Mucosa of stomach (tissue), 1 donor: ENCODE results near the gene FAM114A2.

Experiments
- H3K27me3 ChIP-seq: one replicate; pipeline ENCODE4 v1.7.0; 2013; ENCODE audit warnings: mild to moderate bottlenecking, low read length; ENCODE audit not compliant: control insufficient read depth, insufficient read depth
- H3K36me3 ChIP-seq: one replicate; pipeline ENCODE4 v1.7.0; 2013; ENCODE audit warnings: low read length; ENCODE audit not compliant: control insufficient read depth, insufficient read depth
- H3K4me1 ChIP-seq: one replicate; pipeline ENCODE4 v1.7.0; 2013; ENCODE audit warnings: mild to moderate bottlenecking, low read length; ENCODE audit not compliant: control insufficient read depth, insufficient read depth
- H3K4me3 ChIP-seq: one replicate; pipeline ENCODE4 v1.7.0; 2013; ENCODE audit warnings: low read length
- H3K9ac ChIP-seq: one replicate; pipeline ENCODE4 v1.7.0; 2013; ENCODE audit warnings: mild to moderate bottlenecking, low read length, moderate library complexity
- H3K9me3 ChIP-seq: one replicate; pipeline ENCODE4 v1.7.0; 2013; ENCODE audit warnings: mild to moderate bottlenecking, low read length, moderate library complexity; ENCODE audit not compliant: control insufficient read depth
- donor health status: Pancreatic carcinoma.

FAM114A2 gene

DNA sequence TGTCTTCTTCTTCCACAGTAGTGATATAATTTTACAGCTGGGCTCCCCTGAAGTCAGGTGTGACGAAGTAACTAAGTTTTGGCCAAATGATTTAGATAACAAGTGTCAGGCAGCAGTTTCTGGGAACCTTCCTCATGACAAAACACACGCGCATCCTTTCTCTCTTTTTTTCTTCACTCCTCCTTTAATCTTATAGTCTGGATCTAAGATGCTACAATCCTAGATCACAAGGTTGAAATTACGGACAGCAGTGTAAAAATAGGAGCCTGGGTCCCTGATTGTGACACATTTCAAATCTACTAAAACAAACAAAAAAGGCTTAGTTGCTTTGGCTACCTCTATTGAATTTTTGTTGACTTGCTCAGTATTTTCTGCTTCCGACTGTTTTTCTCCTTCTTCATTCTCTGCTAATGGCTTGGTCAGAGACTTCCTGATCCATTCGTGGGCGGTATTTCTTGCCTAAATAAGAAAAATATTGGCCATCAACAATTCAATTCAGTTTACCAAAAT is 36.1 kb downstream of the FAM114A2 start:
- H3K9me3 ChIP-seq = no peaks in the 10 kb centered on the region
- no peak overlapping the region for H3K9ac ChIP-seq
- H3K4me3 ChIP-seq = no peak overlapping the region
- H3K36me3 ChIP-seq = peaks cover 3% of the 10 kb centered on the region
- H3K27me3 ChIP-seq = no peaks in the 10 kb centered on the region
- no peaks in the 10 kb centered on the region for H3K4me1 ChIP-seq

DNA sequence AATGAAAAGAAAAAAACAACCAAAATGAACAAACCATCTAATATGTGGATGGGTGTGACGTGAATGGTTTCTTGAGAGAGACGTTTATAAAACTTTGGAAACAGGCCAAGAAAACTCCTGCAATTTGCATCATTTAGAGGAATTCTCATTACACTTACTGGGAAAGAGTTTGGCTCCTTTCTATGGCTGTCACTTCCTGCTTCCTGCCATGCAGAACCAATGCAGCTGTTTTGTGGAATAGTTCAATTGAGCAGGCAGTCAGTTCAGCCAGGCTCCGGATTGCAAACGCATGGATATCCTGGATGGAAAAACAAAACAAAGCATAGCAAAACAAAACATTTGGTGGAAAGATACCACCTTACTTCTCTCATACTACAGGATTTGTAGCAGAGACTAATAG is 36.6 kb downstream of the FAM114A2 start:
- Histone ChIP-seq H3K27me3 (no peaks in the 10 kb centered on the region), H3K4me1 (no peaks in the 10 kb centered on the region), H3K9me3 (no peaks in the 10 kb centered on the region), H3K9ac (no peak overlapping the region), H3K4me3 (no peak overlapping the region), H3K36me3 (peaks cover 3% of the 10 kb centered on the region)

DNA sequence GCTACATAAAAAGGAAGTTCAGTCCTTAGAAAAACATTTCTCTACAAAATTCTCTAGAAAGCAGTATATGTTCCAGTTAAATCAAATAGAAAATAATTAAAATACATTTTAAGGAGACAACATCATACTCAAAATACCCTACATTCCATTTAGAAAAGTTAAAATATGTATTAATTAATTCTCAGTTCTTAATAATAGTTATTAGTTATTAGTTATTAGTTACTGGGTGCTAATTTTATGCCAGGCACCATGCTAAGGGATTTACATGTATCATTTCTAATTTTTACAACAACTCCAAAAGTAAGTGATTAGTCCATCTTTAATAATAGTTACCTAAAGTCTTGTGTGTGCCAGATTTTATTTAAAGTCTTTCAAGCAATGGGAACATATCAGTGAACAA is 38.0 kb downstream of the FAM114A2 start:
- no peak overlapping the region for H3K9ac ChIP-seq
- peaks cover 3% of the 10 kb centered on the region for H3K36me3 ChIP-seq
- no peaks in the 10 kb centered on the region for H3K4me1 ChIP-seq
- no peaks in the 10 kb centered on the region for H3K27me3 ChIP-seq
- H3K9me3 ChIP-seq = no peaks in the 10 kb centered on the region
- no peak overlapping the region for H3K4me3 ChIP-seq

DNA sequence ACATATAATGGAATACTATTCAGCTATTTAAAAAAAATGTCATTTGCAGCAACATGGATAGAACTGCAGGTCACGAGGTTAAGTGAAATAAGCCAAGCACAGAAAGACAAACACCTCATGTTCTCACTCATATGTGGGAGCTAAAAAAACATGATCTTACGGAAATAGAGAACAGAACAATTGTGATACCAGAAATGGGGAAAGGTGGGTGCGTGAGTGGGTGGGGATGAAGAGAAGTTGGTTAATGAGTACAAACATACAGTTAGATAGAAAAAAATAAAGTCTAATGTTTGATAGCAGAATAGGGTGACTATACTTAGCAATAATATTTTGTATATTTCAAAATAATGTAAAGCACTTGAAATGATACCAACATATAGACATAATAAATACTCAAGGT is 38.7 kb downstream of the FAM114A2 start:
- peaks cover 3% of the 10 kb centered on the region for H3K36me3 ChIP-seq
- no peak overlapping the region for H3K9ac ChIP-seq
- no peaks in the 10 kb centered on the region for H3K9me3 ChIP-seq
- H3K4me1 ChIP-seq = no peaks in the 10 kb centered on the region
- no peak overlapping the region for H3K4me3 ChIP-seq
- no peaks in the 10 kb centered on the region for H3K27me3 ChIP-seq

DNA sequence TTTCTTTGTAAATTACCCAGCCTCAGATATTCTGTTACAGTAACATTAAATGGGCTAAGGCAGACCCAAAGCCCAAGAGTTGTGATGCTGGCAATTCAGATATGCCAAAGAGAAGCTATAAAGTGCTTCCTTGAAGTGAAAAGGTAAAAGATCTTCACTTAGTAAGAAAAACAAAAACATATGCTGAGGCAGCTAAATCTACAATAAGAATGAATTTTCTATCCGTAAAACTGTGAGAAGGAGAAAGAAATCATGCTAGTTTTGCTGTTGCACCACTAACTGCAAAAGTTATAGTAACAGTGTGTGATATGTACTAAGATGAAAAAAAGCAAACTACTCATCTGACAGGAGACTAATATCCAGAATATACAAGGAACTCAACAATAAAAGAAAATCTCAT is 39.9 kb downstream of the FAM114A2 start:
- Histone ChIP-seq H3K27me3 (no peaks in the 10 kb centered on the region), H3K9ac (no peak overlapping the region), H3K4me1 (no peaks in the 10 kb centered on the region), H3K9me3 (no peaks in the 10 kb centered on the region), H3K4me3 (no peak overlapping the region), H3K36me3 (peaks cover 3% of the 10 kb centered on the region)

DNA sequence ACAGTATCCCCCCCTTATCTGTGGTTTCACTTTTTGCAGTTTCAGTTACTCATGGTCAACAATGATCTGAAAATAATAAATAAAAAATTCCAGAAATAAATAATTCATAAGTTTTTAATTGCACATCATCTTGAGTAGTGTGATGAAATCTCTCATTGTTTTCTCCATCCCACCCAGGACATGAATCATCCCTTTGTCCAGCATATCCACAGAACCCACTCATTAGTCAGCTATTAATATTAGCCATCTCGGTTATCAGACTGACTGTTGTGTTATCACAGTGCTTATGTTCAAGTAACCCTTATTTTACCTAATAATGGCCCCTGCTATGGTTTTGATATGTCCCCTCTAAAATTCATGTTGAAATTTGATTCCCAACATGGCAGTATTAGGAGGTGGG is 40.7 kb downstream of the FAM114A2 start:
- no peaks in the 10 kb centered on the region for H3K9me3 ChIP-seq
- no peaks in the 10 kb centered on the region for H3K27me3 ChIP-seq
- H3K9ac ChIP-seq = no peak overlapping the region
- H3K36me3 ChIP-seq = peaks cover 3% of the 10 kb centered on the region
- H3K4me1 ChIP-seq = no peaks in the 10 kb centered on the region
- H3K4me3 ChIP-seq = no peak overlapping the region

DNA sequence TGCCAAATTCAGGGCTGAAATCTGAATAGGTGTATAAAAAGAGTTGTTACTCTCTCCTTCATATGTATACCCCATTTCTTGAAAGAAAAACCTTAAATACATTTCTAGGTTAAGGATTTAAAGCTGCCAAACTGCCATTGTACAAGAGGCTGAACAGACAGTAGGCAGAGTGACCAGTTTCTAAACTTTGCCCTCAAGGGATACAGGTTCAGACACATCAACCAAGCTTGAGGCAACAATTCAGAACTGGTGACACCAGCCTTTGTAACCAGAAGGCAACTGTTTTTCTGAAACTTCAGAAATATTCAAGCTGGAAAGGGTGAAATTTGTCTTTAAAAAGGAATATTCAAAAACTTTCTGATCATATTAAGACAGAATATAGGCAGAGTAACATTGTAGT is 47.5 kb downstream of the FAM114A2 start:
- Histone ChIP-seq H3K27me3 (no peaks in the 10 kb centered on the region), H3K9ac (no peak overlapping the region), H3K9me3 (no peaks in the 10 kb centered on the region), H3K36me3 (no peaks in the 10 kb centered on the region), H3K4me3 (no peak overlapping the region), H3K4me1 (no peaks in the 10 kb centered on the region)

DNA sequence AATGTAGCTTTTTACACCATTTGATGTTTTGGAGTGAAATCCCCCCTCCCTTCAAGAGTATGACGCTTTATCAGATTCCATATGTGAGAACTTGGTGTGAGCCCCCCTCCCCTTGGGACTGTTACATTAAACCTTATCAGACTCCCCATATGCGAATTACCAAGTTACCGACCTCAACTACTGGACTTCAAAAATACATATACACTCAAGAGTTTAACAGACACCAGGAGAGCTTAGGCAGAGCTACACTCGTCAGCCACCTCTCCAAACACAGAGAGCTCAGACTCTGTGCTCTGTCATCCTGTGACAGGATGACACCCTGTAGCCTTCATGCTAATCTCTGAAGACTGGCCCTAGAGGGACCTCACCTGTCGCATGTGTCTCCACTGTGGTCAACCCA is 50.2 kb downstream of the FAM114A2 start:
- Histone ChIP-seq H3K9me3 (no peaks in the 10 kb centered on the region), H3K4me3 (no peak overlapping the region), H3K4me1 (no peaks in the 10 kb centered on the region), H3K27me3 (no peaks in the 10 kb centered on the region), H3K36me3 (no peaks in the 10 kb centered on the region), H3K9ac (no peak overlapping the region)

DNA sequence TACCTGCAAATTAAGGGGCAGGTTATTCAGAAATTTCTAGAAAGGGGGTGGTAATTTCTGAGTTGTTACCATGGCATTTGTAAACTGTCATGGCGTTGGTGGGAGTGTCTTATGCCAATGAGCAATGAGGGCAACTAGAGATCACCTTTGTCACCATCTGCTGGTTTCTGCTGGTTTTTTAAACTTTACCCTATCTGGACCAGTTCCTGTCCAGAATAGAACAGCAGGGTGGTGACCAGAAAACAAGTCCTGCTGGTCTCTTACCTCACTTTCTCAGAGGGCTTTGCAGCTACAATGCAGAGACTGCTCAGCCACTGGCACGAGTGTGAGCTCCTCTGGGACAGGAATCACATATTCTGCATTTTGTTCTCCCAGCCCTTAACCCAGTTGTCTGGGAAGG is 51.4 kb downstream of the FAM114A2 start:
- Histone ChIP-seq H3K4me3 (no peak overlapping the region), H3K27me3 (no peaks in the 10 kb centered on the region), H3K4me1 (no peaks in the 10 kb centered on the region), H3K9me3 (no peaks in the 10 kb centered on the region), H3K9ac (no peak overlapping the region), H3K36me3 (no peaks in the 10 kb centered on the region)

DNA sequence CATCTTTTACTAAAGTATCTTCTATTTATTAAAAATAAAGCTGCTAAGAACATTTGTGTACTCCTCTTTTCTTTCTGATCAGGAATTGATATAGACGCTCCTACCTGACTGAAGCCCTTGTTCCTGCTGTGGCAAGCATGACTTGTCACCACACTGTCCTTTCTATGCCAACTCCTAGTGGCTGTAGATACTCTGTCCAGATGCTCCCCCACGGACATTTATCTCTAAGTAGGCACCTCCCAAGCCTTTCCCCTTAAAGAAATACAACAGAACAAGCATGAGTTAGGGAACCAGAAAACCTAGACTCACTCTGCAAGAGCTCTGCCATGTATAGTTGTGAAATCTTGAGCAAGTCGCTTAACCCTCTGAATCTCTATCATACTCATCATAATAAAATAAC is 53.2 kb downstream of the FAM114A2 start:
- no peaks in the 10 kb centered on the region for H3K4me1 ChIP-seq
- no peak overlapping the region for H3K4me3 ChIP-seq
- no peaks in the 10 kb centered on the region for H3K36me3 ChIP-seq
- H3K27me3 ChIP-seq = no peaks in the 10 kb centered on the region
- H3K9ac ChIP-seq = no peak overlapping the region
- no peaks in the 10 kb centered on the region for H3K9me3 ChIP-seq

DNA sequence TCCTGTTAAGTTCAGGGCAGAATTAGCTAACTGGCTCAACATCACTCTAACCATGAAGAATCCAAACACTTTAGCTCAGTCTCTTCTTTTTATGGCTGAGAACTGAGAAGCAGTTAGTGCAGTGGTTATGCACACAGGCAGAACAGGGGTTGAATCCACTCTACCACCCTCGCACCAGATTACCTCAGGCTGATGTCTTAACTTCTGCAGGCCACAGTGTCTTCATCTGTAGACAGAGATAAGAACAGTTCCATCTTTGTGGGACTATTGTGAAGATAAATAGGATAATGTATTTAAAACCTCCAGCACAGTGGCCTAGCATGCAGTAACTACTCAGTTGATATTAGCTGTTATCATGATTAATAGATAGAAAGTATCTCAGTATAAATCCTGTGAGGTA is 54.8 kb downstream of the FAM114A2 start:
- H3K4me3 ChIP-seq = no peak overlapping the region
- H3K9me3 ChIP-seq = no peaks in the 10 kb centered on the region
- no peaks in the 10 kb centered on the region for H3K27me3 ChIP-seq
- H3K4me1 ChIP-seq = no peaks in the 10 kb centered on the region
- H3K36me3 ChIP-seq = no peaks in the 10 kb centered on the region
- no peak overlapping the region for H3K9ac ChIP-seq

DNA sequence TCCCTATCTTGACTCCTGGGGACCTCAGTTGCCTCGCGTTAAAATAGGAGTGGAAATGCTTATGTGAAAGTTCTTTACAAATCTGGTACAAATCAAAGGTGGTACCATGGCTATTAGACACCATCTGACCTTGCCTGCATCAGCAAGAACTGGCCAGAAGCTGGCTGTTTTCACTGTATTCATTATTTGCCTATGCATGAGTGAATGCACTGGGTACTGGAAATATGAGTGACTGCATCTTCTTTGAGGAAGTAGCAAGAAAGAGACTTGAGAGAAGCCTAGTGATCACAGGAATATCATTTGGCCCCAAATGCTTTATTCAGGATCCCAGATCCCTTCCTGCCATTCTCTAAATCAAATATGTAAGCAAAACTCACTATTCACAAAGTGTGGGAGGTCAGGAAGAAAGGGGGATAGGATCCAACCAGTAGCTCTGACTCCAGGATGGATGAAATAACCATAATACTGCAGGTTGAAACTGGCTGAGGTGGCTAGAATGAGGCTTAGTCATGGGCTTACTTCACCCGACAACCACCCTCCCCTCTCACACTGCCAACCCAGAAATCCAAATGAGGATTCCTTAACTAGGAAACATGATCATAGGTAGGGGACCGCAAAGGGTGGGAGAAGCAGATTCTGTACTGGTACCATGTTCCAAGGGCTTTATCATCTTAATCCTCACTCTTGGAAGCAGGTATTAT is 56.7 kb downstream of the FAM114A2 start:
- Histone ChIP-seq H3K36me3 (no peaks in the 10 kb centered on the region), H3K9ac (no peak overlapping the region), H3K9me3 (no peaks in the 10 kb centered on the region), H3K4me1 (no peaks in the 10 kb centered on the region), H3K4me3 (no peak overlapping the region), H3K27me3 (peaks cover 9% of the 10 kb centered on the region)
